ENCODE data around the gene PUS10. TPM values are rescaled to one million over a fixed set of nuclear protein-coding genes. Genes with fewer than 3 reads are reported as not detected.

Gene PUS10
- total and polyA plus RNA-seq, 2 of the 13 experiments (the other 11 are each of a cell fraction or from before 2014, with no cell fraction given) = 41.4 to 44.3 TPM

GRCh38 chr2:61009355-61009754, 8.7 kb downstream of the PUS10 start (continued):
- TF ChIP-seq, protein P1, sequence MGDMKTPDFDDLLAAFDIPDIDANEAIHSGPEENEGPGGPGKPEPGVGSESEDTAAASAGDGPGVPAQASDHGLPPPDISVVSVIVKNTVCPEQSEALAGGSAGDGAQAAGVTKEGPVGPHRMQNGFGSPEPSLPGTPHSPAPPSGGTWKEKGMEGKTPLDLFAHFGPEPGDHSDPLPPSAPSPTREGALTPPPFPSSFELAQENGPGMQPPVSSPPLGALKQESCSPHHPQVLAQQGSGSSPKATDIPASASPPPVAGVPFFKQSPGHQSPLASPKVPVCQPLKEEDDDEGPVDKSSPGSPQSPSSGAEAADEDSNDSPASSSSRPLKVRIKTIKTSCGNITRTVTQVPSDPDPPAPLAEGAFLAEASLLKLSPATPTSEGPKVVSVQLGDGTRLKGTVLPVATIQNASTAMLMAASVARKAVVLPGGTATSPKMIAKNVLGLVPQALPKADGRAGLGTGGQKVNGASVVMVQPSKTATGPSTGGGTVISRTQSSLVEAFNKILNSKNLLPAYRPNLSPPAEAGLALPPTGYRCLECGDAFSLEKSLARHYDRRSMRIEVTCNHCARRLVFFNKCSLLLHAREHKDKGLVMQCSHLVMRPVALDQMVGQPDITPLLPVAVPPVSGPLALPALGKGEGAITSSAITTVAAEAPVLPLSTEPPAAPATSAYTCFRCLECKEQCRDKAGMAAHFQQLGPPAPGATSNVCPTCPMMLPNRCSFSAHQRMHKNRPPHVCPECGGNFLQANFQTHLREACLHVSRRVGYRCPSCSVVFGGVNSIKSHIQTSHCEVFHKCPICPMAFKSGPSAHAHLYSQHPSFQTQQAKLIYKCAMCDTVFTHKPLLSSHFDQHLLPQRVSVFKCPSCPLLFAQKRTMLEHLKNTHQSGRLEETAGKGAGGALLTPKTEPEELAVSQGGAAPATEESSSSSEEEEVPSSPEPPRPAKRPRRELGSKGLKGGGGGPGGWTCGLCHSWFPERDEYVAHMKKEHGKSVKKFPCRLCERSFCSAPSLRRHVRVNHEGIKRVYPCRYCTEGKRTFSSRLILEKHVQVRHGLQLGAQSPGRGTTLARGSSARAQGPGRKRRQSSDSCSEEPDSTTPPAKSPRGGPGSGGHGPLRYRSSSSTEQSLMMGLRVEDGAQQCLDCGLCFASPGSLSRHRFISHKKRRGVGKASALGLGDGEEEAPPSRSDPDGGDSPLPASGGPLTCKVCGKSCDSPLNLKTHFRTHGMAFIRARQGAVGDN (CRISPR knock-in tag; IDR thresholded peaks at IDR 0.05) = no peak
- TF ChIP-seq ZNF20 (CRISPR knock-in tag; IDR thresholded peaks at IDR 0.05) (no peak), ZNF296 (CRISPR knock-in tag; conservative IDR thresholded peaks at IDR 0.05) (no peak), SPEN (CRISPR knock-in tag; IDR thresholded peaks at IDR 0.05; ENCODE audit: low read depth) (no peak)

DNA sequence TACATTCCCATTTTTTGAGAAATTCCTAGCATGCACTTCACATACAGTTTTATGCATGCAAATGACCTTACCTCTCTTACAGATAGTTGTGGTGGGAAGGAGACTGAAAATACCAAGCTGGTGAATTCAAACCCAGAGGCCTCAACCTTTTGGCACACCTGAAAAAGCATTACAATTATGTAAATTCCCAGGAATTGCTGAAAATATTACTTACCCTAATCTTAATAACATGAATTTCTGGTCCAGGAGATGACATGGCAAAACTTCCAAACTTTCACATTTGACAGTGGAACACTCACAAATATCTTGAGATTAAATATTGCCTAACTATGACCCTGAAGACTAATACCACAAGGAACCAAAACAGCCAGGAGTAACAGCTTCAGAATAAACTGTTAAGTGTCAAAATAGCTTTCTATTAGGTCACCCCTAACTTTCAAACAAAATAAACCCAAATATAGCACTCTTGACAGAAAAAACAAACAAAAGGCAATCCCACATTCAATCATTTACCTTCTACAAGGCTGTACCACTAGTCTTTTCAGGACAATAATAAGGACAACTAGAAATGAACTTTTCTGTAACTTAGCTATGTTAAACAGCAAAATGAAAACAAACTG, 11.5 kb downstream of the PUS10 start:
- no TSS peak for BruUV-seq (replicated peaks)
- no peak overlapping the region for H3K4me3 ChIP-seq (replicated peaks in 1 of 3; ENCODE audit: insufficient read depth in 1 of 3, low read depth in 2 of 3, low read length in 3 of 3)
- H3K36me3 ChIP-seq (replicated peaks in 1 of 2; ENCODE audit: control insufficient read depth in 1 of 2, insufficient read depth in 2 of 2, low read length in 2 of 2) = peaks cover 2 to 37% of the 10 kb centered on the region in 2 experiments; a peak in 3 of 5 replicates
- ATAC-seq (peak; percentile 44), FAIRE-seq (no peak), DNase-seq (ENCODE audit: low spot score) (no peak)
- no peaks in the 10 kb centered on the region for H4K20me1 ChIP-seq (ENCODE audit: insufficient read depth, low read length)
- H3K9me3 ChIP-seq (ENCODE audit: low read length) = no peaks in the 10 kb centered on the region
- TF ChIP-seq MEF2D (CRISPR knock-in tag; IDR thresholded peaks at IDR 0.05) (0 out of 2 replicates have a peak, but pooled peaks have one; percentile 20), ZFP37 (CRISPR knock-in tag; IDR thresholded peaks at IDR 0.05; ENCODE audit: borderline replicate concordance) (no peak)
- CTCF ChIA-PET (ENCODE audit: low intra/inter-chr PET ratio, low total read pairs) = no interaction called here
- no peaks in the 10 kb centered on the region for H3K27me3 ChIP-seq (ENCODE audit: control insufficient read depth in 1 of 2, insufficient read depth in 2 of 2, low read length in 2 of 2)
- H3K4me1 ChIP-seq (ENCODE audit: insufficient read depth, low read length) = 0 out of 2 replicates have a peak, but pooled peaks cover 9% of the 10 kb centered on the region
- H3K9ac ChIP-seq (ENCODE audit: insufficient read depth, low read depth, low read length) = no peak overlapping the region
- H2AFZ ChIP-seq (ENCODE audit: low read length) = no peak overlapping the region
- H3K4me2 ChIP-seq (ENCODE audit: low read depth, low read length) = no peak overlapping the region
- in situ Hi-C loops (cut with HindIII; ENCODE audit: extremely low pct_ligation_motif_present, low pct_unique_long_range_greater_than_20kb) = no loop called here
- POLR2A ChIA-PET = interaction anchor here (3.8 kb wide), 1 partner anchor 10 kb away, joined by 20 read pairs; the partner anchor contains the start of genes PEX13 and PUS10
- peaks cover 11% of the 10 kb centered on the region for H3K79me2 ChIP-seq (ENCODE audit: insufficient read depth, low read length)
- no peak overlapping the region for H3K27ac ChIP-seq (ENCODE audit: extremely low read length, insufficient read depth, low read length)
- intact Hi-C loops (cut with micrococcal nuclease; ENCODE audit: unreplicated experiment) = no loop called here

All from HepG2 (cell line).